Esophagus muscularis mucosa (tissue), 4 donors: ENCODE results near the gene TEKT1.

Experiments
- EP300 ChIP-seq: sonication (generic); formaldehyde crosslinking; IDR thresholded peaks from one replicate; pipeline ENCODE4 v1.6.1; 2017; ENCODE audit warnings: antibody characterized with exemption
- POLR2A ChIP-seq: fragments of 450-650 bp; IDR thresholded peaks from one replicate; pipeline ENCODE4 v1.6.1; 2017; ENCODE audit warnings: antibody characterized with exemption, moderate library complexity, mild to moderate bottlenecking, low read depth
- TF ChIP-seq, protein P1 (sequence below), 3 experiments: fragments of 200-600 bp in 2 of 3; fragments of 450-650 bp in 1 of 3; sonication (generic) in 2 of 3; IDR thresholded peaks; one replicate each; pipeline ENCODE4 v1.5.1; 2017 to 2019; ENCODE audit warnings: antibody characterized with exemption in 3 of 3, mild to moderate bottlenecking in 2 of 3, moderate library complexity in 1 of 3

DNA sequence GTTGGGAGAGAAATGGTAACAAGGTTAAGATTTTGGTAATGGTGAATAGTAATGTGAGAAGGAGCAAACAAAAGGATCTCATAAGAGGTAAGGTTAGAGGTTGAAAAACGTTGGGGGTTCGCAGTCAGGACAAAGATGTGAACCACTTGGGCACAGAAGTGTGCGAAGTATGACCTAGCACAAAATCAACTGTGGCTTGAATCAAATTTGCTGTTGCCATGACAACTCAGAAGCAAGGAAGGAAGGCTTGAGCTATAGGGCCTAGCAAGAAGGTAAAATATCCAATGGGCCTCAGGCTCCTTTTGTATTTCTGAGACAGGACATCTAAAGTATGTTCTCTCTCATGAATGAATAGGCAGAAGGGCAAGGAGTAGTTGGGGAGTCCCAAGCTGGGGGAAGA, 24.5 kb upstream of the TEKT1 start:
- TF ChIP-seq, protein P1, sequence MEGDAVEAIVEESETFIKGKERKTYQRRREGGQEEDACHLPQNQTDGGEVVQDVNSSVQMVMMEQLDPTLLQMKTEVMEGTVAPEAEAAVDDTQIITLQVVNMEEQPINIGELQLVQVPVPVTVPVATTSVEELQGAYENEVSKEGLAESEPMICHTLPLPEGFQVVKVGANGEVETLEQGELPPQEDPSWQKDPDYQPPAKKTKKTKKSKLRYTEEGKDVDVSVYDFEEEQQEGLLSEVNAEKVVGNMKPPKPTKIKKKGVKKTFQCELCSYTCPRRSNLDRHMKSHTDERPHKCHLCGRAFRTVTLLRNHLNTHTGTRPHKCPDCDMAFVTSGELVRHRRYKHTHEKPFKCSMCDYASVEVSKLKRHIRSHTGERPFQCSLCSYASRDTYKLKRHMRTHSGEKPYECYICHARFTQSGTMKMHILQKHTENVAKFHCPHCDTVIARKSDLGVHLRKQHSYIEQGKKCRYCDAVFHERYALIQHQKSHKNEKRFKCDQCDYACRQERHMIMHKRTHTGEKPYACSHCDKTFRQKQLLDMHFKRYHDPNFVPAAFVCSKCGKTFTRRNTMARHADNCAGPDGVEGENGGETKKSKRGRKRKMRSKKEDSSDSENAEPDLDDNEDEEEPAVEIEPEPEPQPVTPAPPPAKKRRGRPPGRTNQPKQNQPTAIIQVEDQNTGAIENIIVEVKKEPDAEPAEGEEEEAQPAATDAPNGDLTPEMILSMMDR (IDR thresholded peaks at IDR 0.05): no peak
- no peak for TF ChIP-seq POLR2A
- no peak for TF ChIP-seq EP300
